Type B pancreatic cell (in vitro differentiated cells): ENCODE data around the gene ANKRD11. TPM values are rescaled to one million over a fixed set of nuclear protein-coding genes. Genes with fewer than 3 reads are reported as not detected.

Source experiments
- DNase-seq: peaks from one replicate; pipeline ENCODE4 v3.0.0; 2021; ENCODE audit warnings: mixed read lengths; ENCODE audit not compliant: unreplicated experiment; ENCODE audit errors: extremely low spot score
- H3K27ac Mint-ChIP-seq: 2 replicates; pipeline ENCODE4 v1.8.0; 2021; ENCODE audit warnings: mild to moderate bottlenecking, mixed read lengths
- H3K27me3 Mint-ChIP-seq: 2 replicates; pipeline ENCODE4 v1.8.0; 2021; ENCODE audit warnings: mixed read lengths
- H3K36me3 Mint-ChIP-seq: 2 replicates; pipeline ENCODE4 v1.8.0; 2021; ENCODE audit warnings: mixed read lengths
- H3K4me1 Mint-ChIP-seq: one replicate; pipeline ENCODE4 v1.8.0; 2021; ENCODE audit warnings: mixed read lengths; ENCODE audit not compliant: unreplicated experiment
- H3K4me3 Mint-ChIP-seq: 2 replicates; pipeline ENCODE4 v1.8.0; 2021; ENCODE audit warnings: mild to moderate bottlenecking, mixed read lengths
- H3K9me3 Mint-ChIP-seq: 2 replicates; pipeline ENCODE4 v1.8.0; 2021; ENCODE audit warnings: mixed read lengths
- total RNA-seq: library from RNA; stranded (reverse); gene quantifications from 2 replicates; pipeline ENCODE4 v1.2.1, GENCODE V29; 2021; ENCODE audit warnings: low replicate concordance
- TF ChIP-seq, protein P1 (sequence below): fragments of 200-600 bp; sonication (generic); conservative IDR thresholded peaks from 2 replicates; pipeline ENCODE4 v1.5.0; 2021; ENCODE audit warnings: antibody characterized with exemption, mild to moderate bottlenecking

ANKRD11 gene
- total RNA-seq, 1 donor from 2014 or later, result 153 TPM

DNA sequence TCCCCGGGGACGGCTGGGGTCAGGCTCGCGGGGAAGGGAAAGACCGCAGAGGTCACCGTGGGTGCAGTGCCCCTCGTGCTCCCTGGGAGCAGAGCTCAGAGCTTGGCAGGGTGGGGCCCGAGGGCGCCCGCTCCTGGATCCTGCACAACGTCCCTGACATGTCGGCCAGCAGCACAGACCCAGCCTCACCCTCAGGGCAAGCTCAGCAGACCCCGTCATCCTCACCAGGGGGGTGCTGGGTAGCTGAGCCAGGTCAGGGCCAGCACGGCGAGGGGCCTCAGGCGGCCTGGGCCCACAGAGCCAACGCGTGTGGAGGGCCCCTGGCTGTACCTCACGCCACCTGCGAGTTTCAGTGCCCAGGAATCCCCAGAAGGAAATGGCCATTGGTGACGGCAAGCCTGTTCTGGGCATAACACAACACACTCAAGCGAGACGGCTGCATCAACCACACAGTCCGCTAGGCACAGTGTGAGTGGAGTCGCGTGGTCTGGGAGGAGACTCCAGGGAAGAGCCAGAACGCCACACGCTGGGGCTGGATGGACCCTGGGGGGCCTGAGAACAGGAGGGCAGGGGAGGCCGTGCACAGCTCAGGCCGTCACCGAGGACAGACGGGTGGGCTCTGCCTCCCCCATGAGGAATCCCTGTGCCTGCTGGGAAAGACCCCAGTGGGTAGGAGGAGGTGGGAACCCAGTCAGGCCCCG is 212.6 kb downstream of the ANKRD11 start:
- Mint-ChIP-seq H3K27me3 (no peaks in the 10 kb centered on the region), H3K9me3 (no peaks in the 10 kb centered on the region), H3K4me1 (no peaks in the 10 kb centered on the region), H3K27ac (peak overlapping the region; percentile 16), H3K36me3 (peaks cover 5% of the 10 kb centered on the region), H3K4me3 (no peak overlapping the region)
- DNase-seq, result no peak
- TF ChIP-seq, protein P1, sequence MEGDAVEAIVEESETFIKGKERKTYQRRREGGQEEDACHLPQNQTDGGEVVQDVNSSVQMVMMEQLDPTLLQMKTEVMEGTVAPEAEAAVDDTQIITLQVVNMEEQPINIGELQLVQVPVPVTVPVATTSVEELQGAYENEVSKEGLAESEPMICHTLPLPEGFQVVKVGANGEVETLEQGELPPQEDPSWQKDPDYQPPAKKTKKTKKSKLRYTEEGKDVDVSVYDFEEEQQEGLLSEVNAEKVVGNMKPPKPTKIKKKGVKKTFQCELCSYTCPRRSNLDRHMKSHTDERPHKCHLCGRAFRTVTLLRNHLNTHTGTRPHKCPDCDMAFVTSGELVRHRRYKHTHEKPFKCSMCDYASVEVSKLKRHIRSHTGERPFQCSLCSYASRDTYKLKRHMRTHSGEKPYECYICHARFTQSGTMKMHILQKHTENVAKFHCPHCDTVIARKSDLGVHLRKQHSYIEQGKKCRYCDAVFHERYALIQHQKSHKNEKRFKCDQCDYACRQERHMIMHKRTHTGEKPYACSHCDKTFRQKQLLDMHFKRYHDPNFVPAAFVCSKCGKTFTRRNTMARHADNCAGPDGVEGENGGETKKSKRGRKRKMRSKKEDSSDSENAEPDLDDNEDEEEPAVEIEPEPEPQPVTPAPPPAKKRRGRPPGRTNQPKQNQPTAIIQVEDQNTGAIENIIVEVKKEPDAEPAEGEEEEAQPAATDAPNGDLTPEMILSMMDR, result no peak

DNA sequence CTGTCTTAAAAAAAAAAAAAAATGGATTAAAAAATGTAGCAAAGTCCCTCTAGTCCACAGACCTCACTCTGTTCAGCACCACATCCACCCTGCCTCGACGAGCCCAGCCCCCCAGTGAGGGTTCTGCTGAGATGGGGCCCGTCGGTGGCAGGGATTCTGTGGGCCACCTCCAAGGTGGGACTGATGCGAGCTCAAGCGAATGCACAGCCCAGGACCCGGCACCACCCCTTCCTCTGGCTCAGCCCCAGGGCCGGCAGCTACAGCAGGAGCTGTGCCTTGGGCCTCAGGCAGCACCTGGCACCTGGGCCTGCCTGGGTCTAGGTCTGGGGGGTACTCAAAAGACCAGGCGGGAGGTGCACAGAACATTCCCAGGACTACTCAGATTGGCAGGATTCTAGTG is 213.3 kb downstream of the ANKRD11 start:
- peaks cover 9% of the 10 kb centered on the region for H3K36me3 Mint-ChIP-seq
- no peak for DNase-seq
- TF ChIP-seq, protein P1, result no peak
- H3K27me3 Mint-ChIP-seq, result no peaks in the 10 kb centered on the region
- peak overlapping the region; percentile 16 for H3K27ac Mint-ChIP-seq
- H3K9me3 Mint-ChIP-seq, result no peaks in the 10 kb centered on the region
- no peak overlapping the region for H3K4me3 Mint-ChIP-seq
- no peaks in the 10 kb centered on the region for H3K4me1 Mint-ChIP-seq

DNA sequence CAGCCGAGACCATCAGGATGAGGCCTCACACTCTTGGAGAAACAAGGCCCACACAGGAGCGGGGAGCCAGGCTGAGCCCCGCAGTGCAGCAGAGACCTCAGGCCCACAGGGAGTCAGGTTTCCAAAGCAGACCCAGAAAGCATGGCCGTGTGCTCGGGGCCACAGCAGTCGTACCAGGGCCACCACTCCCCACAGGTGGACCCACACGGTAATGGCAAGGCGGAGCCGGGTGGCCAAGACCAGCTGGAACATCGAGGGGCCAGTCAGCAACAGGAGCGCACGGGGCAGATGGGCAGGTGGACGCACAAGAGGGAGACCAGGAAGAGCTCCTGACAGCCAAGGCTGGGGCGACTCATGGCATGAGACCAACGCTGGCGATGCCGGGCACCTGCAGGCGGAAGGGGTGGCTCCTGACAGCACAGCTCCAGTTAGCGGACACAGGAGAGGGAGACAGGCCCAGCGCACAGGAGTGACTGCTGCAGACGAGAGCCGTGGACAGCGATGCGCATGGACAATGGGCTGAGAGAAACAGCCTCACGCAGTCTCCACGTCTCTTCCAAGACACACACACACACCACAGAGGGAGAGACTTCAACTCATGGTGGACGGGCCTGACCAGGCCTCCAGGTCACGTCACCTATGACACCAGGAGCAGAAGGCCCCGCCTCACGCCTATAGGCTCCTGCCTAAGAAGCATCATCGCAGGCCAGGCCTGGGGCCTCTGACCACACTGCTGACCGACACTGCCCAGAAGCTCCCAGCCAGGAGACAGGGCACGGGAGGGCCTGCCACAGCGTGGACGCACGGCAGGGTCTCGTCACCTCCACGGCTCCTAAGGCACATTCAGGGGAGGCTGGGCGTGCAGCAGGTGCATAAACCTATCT is 214.3 kb downstream of the ANKRD11 start:
- H3K27me3 Mint-ChIP-seq, result no peaks in the 10 kb centered on the region
- H3K4me3 Mint-ChIP-seq, result no peak overlapping the region
- no peak overlapping the region for H3K27ac Mint-ChIP-seq
- no peaks in the 10 kb centered on the region for H3K9me3 Mint-ChIP-seq
- H3K36me3 Mint-ChIP-seq, result peaks cover 17% of the 10 kb centered on the region
- TF ChIP-seq, protein P1, result no peak
- DNase-seq, result no peak
- no peaks in the 10 kb centered on the region for H3K4me1 Mint-ChIP-seq

DNA sequence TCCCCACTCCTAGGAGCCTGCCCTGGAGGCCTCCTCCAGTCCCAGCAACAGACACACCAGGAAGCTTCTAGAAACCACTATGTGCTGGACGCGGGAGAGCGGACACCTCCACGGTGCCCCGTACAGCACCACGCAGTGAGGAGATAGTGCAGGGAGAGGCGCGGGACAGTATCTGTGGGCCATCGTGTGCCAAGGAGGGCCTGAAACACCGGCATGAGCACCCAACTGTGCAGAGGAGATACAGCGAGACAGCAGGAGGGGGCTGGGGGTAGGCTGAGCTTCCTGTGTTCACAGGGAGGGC is 215.1 kb downstream of the ANKRD11 start:
- Mint-ChIP-seq H3K27me3 (no peaks in the 10 kb centered on the region), H3K27ac (no peak overlapping the region), H3K4me1 (no peaks in the 10 kb centered on the region), H3K9me3 (no peaks in the 10 kb centered on the region), H3K4me3 (no peak overlapping the region), H3K36me3 (peaks cover 17% of the 10 kb centered on the region)
- DNase-seq, result no peak
- TF ChIP-seq, protein P1, result no peak

DNA sequence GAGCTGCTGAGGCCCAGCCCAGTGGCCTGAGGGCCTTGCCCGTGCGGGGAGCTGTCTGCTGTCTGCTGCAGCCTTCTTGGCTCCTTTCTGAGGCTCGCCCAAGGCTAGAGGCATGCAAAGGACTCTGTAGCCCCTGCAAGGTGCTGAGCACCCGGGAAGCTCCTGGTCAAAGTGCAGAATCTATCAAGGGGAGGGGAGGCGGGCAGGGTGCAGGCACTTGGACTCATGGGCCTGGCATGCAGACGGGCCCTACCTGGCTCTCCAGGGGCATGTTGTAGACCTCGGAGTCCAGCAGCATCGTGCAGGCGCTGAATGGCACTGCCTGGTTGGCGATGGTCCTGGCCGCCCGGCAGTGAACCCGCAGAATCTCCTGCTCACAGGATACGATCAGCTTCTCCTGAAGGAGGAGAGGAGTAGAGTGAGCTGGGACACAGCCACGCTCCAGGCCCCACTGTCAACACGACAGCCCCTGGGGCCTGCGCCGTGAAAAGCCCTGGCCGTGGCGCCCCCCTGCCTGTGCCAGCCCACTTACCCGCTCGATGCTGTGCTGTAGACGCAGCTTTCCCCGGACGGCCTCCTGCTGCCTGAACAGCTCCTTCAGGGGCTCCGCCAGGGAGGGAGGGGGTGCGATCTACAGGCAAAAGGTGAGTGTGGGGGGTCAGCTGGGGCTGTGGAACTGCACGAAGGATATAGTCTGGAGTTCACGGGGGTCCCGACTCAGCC is 215.6 kb downstream of the ANKRD11 start:
- Mint-ChIP-seq H3K27me3 (no peaks in the 10 kb centered on the region), H3K36me3 (peaks cover 17% of the 10 kb centered on the region), H3K4me1 (no peaks in the 10 kb centered on the region), H3K27ac (no peak overlapping the region), H3K4me3 (no peak overlapping the region), H3K9me3 (no peaks in the 10 kb centered on the region)
- no peak for DNase-seq
- TF ChIP-seq, protein P1, result no peak
